GM23338 (cell line): Measurements from ENCODE around the gene KIAA1549. TPM values are rescaled to one million over a fixed set of nuclear protein-coding genes. Genes with fewer than 3 reads are reported as not detected.

ENCODE experiments used
- ATAC-seq: fragments of 200-7000 bp; cut with Tn5 transposase; 3 replicates; pipeline ENCODE4 v1.9.1; 2020
- DNase-seq: peaks from one replicate; pipeline ENCODE4 v3.0.0-alpha.2; 2015; ENCODE audit warnings: low spot score
- H2AFZ ChIP-seq: fragments of 200-600 bp; sonication (generic); 2 replicates; pipeline ENCODE4 v1.8.0; 2016; ENCODE audit warnings: antibody characterized with exemption, mild to moderate bottlenecking, moderate library complexity
- H3F3A ChIP-seq: fragments of 200-600 bp; sonication (generic); replicated peaks from 2 replicates; pipeline ENCODE4 v1.8.0; 2017; ENCODE audit warnings: antibody characterized with exemption, mixed run types, low read depth
- H3K27ac ChIP-seq: fragments of 200-600 bp; sonication (generic); 2 replicates; pipeline ENCODE4 v1.6.1; 2016; ENCODE audit warnings: low read depth
- H3K27me3 ChIP-seq: fragments of 200-600 bp; sonication (generic); 2 replicates; pipeline ENCODE4 v1.8.0; 2016; ENCODE audit warnings: mild to moderate bottlenecking, mixed run types, moderate library complexity; ENCODE audit not compliant: insufficient read depth
- H3K36me3 ChIP-seq: fragments of 200-600 bp; sonication (generic); 2 replicates; pipeline ENCODE4 v1.8.0; 2016; ENCODE audit warnings: mild to moderate bottlenecking; ENCODE audit not compliant: insufficient read depth
- H3K4me1 ChIP-seq: fragments of 200-600 bp; sonication (generic); 2 replicates; pipeline ENCODE4 v1.8.0; 2016; ENCODE audit warnings: mild to moderate bottlenecking, moderate library complexity; ENCODE audit not compliant: insufficient read depth
- H3K4me2 ChIP-seq: fragments of 200-600 bp; sonication (generic); 2 replicates; pipeline ENCODE4 v1.7.1; 2017; ENCODE audit warnings: mixed run types
- H3K4me3 ChIP-seq: fragments of 200-600 bp; sonication (generic); 2 replicates; pipeline ENCODE4 v1.6.1; 2016; ENCODE audit warnings: mixed run types
- H3K79me2 ChIP-seq: fragments of 200-600 bp; sonication (generic); replicated peaks from 2 replicates; pipeline ENCODE4 v1.8.0; 2017; ENCODE audit warnings: mild to moderate bottlenecking; ENCODE audit not compliant: insufficient read depth
- H3K9me2 ChIP-seq: fragments of 200-600 bp; sonication (generic); 2 replicates; pipeline ENCODE4 v1.8.0; 2017; ENCODE audit not compliant: insufficient read depth
- H4K20me1 ChIP-seq: fragments of 200-600 bp; sonication (generic); replicated peaks from 2 replicates; pipeline ENCODE4 v1.8.0; 2017; ENCODE audit warnings: mild to moderate bottlenecking; ENCODE audit not compliant: insufficient read depth
- H3K27ac Mint-ChIP-seq: 2 replicates; pipeline ENCODE4 v1.8.0; 2020; ENCODE audit warnings: inconsistent platforms, mild to moderate bottlenecking, moderate library complexity, mixed read lengths
- H3K27me3 Mint-ChIP-seq: 3 replicates; pipeline ENCODE4 v1.8.0; 2022; ENCODE audit warnings: low read depth, mild to moderate bottlenecking, moderate library complexity, mixed read lengths, inconsistent platforms; ENCODE audit not compliant: insufficient read depth, poor library complexity
- H3K36me3 Mint-ChIP-seq: 3 replicates; pipeline ENCODE4 v1.8.0; 2021; ENCODE audit warnings: low read depth, mild to moderate bottlenecking, inconsistent platforms, moderate library complexity, mixed read lengths
- H3K4me1 Mint-ChIP-seq: 3 replicates; pipeline ENCODE4 v1.8.0; 2020; ENCODE audit warnings: mild to moderate bottlenecking, inconsistent platforms, mixed read lengths
- H3K4me3 Mint-ChIP-seq: 3 replicates; pipeline ENCODE4 v1.8.0; 2021; ENCODE audit warnings: moderate library complexity, mild to moderate bottlenecking, inconsistent platforms, mixed read lengths
- H3K9me3 Mint-ChIP-seq: 3 replicates; pipeline ENCODE4 v1.8.0; 2020; ENCODE audit warnings: moderate library complexity, mild to moderate bottlenecking, inconsistent platforms, mixed read lengths
- CREB1 ChIP-seq: fragments of 250-450 bp; sonication (Bioruptor Pico); IDR thresholded peaks from 2 replicates; pipeline ENCODE4 v1.5.0; 2020; ENCODE audit warnings: low read depth, mild to moderate bottlenecking, moderate library complexity
- EZH2 ChIP-seq: fragments of 200-600 bp; sonication (generic); IDR thresholded peaks from one replicate; pipeline ENCODE4 v1.8.0; 2017; ENCODE audit warnings: antibody characterized with exemption, mild to moderate bottlenecking, low read depth; ENCODE audit not compliant: unreplicated experiment
- EZH2phosphoT487 ChIP-seq: fragments of 200-600 bp; sonication (generic); IDR thresholded peaks from one replicate; pipeline ENCODE4 v1.8.1; 2018; ENCODE audit warnings: antibody characterized with exemption; ENCODE audit not compliant: unreplicated experiment
- JUNB ChIP-seq: IDR thresholded peaks from one replicate; pipeline ENCODE4 v1.6.1; 2016; ENCODE audit warnings: antibody characterized with exemption; ENCODE audit not compliant: unreplicated experiment
- STAT1 ChIP-seq: IDR thresholded peaks from one replicate; pipeline ENCODE4 v1.6.1; 2016; ENCODE audit warnings: antibody characterized with exemption; ENCODE audit not compliant: unreplicated experiment
- ZNF114 ChIP-seq: fragments of 250-450 bp; sonication (Bioruptor Pico); IDR thresholded peaks from 2 replicates; pipeline ENCODE4 v1.5.0; 2020; ENCODE audit warnings: mild to moderate bottlenecking, moderate library complexity
- polyA plus RNA-seq: library from polyadenylated mRNA; unstranded; fragments of >200 nt; fragmentation: Nextera tagmentation; extraction: Ambion mirVana; gene quantifications from 2 replicates; pipeline ENCODE4 v1.2.1, GENCODE V29; 2016
- total RNA-seq: library from RNA; depleted of rRNA; stranded (reverse); fragments of >200 nt; shearing (Covaris generic); gene quantifications from 2 replicates; pipeline ENCODE4 v1.2.3, GENCODE V29; 2014
- TF ChIP-seq, protein P1 (sequence below), 2 experiments: fragments of 200-600 bp in 1 of 2; sonication (generic) in 1 of 2; conservative IDR thresholded peaks; 2 replicates each; pipeline versions ENCODE4 v1.5.1 to v1.6.1; 2016 to 2017; ENCODE audit warnings: antibody characterized with exemption in 2 of 2, low read depth in 2 of 2, mild to moderate bottlenecking in 2 of 2, moderate library complexity in 1 of 2
- TF ChIP-seq, protein P2 (sequence below): fragments of 250-450 bp; sonication (Bioruptor Pico); IDR thresholded peaks from 2 replicates; pipeline ENCODE4 v1.5.0; 2020; ENCODE audit warnings: mild to moderate bottlenecking, moderate library complexity
- TF ChIP-seq, protein P3 (sequence below): IDR thresholded peaks from 2 replicates; pipeline ENCODE4 v1.6.1; 2016; ENCODE audit warnings: antibody characterized with exemption

KIAA1549 gene
- total and polyA plus RNA-seq, 2 experiments from 2014 or later: 3.6 to 13.5 TPM

DNA sequence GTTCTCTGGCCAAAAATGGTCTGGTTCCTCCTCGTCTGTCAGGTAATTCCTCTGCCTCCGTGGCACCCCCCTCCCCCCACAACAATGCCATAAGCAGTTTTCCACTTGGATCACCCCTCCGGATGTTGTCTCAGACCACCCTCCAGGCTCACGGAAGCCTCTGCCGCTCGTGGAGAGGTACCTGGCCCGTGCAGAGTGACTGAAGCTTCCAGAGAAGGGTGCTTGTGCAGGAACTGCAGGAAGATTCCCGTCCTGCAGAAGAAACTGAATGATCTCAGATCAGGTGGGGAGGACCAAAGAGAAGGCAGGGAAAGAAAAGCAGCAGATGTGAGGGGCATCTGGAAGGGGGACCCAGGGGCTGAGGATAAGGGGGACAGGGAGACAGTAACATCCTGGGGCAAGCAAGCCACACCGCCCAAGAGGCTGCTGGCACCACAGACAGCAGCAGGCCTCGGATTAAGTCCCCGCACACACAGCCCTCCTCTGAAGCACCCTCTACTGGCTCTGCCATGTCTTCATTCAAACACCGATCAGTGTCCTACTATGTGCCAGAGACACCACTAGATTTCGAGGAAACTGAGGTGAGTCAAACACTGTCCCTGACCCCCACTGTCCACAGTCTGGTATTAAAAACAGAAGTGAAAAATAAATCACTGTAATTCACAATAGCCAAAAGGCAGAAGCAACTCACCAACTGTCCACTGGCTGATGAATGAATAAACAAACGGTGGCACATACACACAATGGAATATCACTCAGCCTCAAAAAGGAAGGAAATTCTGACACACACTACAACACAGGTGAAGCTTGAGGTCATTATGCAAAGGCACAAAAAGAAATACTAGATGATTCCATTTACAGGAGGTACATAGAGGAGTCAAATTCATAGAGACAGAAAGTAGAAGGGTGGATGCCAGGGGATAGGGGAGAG, 26.4 kb downstream of the KIAA1549 start (continued):
- TF ChIP-seq EZH2: no peak
- no peak for TF ChIP-seq EZH2phosphoT487
- TF ChIP-seq, protein P1, sequence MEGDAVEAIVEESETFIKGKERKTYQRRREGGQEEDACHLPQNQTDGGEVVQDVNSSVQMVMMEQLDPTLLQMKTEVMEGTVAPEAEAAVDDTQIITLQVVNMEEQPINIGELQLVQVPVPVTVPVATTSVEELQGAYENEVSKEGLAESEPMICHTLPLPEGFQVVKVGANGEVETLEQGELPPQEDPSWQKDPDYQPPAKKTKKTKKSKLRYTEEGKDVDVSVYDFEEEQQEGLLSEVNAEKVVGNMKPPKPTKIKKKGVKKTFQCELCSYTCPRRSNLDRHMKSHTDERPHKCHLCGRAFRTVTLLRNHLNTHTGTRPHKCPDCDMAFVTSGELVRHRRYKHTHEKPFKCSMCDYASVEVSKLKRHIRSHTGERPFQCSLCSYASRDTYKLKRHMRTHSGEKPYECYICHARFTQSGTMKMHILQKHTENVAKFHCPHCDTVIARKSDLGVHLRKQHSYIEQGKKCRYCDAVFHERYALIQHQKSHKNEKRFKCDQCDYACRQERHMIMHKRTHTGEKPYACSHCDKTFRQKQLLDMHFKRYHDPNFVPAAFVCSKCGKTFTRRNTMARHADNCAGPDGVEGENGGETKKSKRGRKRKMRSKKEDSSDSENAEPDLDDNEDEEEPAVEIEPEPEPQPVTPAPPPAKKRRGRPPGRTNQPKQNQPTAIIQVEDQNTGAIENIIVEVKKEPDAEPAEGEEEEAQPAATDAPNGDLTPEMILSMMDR (conservative IDR thresholded peaks at IDR 0.05; ENCODE audit: low read depth in 2 of 2): peak in 1 of 2 experiments; percentile 61; a peak in 2 of 4 replicates

DNA sequence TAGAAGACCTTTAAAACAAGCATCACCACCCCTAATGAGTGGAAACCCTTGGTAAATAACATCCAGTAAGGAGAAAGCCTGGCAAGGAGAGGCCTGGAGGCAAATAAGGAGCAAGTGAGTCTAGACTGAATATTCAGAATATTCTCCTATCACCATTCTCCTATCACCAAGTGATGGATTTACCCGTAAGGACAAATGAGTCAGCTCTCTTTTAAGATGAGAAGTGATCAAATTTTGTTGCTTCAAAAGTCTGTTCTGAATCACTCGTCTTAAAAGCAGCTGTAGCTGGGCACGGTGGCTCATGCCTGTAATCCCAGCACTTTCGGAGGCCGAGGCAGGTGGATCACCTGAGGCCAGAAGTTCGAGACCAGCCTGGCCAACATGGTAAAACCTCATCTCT, 28.4 kb downstream of the KIAA1549 start:
- H3K27me3 Mint-ChIP-seq: peaks cover 5% of the 10 kb centered on the region
- no peak overlapping the region for H3K4me3 ChIP-seq
- H3K4me2 ChIP-seq: no peak overlapping the region
- H3K9me3 Mint-ChIP-seq: no peaks in the 10 kb centered on the region; the same call in 2 of the 3 replicates
- DNase-seq (no peak), ATAC-seq (no peak)
- TF ChIP-seq, protein P2, sequence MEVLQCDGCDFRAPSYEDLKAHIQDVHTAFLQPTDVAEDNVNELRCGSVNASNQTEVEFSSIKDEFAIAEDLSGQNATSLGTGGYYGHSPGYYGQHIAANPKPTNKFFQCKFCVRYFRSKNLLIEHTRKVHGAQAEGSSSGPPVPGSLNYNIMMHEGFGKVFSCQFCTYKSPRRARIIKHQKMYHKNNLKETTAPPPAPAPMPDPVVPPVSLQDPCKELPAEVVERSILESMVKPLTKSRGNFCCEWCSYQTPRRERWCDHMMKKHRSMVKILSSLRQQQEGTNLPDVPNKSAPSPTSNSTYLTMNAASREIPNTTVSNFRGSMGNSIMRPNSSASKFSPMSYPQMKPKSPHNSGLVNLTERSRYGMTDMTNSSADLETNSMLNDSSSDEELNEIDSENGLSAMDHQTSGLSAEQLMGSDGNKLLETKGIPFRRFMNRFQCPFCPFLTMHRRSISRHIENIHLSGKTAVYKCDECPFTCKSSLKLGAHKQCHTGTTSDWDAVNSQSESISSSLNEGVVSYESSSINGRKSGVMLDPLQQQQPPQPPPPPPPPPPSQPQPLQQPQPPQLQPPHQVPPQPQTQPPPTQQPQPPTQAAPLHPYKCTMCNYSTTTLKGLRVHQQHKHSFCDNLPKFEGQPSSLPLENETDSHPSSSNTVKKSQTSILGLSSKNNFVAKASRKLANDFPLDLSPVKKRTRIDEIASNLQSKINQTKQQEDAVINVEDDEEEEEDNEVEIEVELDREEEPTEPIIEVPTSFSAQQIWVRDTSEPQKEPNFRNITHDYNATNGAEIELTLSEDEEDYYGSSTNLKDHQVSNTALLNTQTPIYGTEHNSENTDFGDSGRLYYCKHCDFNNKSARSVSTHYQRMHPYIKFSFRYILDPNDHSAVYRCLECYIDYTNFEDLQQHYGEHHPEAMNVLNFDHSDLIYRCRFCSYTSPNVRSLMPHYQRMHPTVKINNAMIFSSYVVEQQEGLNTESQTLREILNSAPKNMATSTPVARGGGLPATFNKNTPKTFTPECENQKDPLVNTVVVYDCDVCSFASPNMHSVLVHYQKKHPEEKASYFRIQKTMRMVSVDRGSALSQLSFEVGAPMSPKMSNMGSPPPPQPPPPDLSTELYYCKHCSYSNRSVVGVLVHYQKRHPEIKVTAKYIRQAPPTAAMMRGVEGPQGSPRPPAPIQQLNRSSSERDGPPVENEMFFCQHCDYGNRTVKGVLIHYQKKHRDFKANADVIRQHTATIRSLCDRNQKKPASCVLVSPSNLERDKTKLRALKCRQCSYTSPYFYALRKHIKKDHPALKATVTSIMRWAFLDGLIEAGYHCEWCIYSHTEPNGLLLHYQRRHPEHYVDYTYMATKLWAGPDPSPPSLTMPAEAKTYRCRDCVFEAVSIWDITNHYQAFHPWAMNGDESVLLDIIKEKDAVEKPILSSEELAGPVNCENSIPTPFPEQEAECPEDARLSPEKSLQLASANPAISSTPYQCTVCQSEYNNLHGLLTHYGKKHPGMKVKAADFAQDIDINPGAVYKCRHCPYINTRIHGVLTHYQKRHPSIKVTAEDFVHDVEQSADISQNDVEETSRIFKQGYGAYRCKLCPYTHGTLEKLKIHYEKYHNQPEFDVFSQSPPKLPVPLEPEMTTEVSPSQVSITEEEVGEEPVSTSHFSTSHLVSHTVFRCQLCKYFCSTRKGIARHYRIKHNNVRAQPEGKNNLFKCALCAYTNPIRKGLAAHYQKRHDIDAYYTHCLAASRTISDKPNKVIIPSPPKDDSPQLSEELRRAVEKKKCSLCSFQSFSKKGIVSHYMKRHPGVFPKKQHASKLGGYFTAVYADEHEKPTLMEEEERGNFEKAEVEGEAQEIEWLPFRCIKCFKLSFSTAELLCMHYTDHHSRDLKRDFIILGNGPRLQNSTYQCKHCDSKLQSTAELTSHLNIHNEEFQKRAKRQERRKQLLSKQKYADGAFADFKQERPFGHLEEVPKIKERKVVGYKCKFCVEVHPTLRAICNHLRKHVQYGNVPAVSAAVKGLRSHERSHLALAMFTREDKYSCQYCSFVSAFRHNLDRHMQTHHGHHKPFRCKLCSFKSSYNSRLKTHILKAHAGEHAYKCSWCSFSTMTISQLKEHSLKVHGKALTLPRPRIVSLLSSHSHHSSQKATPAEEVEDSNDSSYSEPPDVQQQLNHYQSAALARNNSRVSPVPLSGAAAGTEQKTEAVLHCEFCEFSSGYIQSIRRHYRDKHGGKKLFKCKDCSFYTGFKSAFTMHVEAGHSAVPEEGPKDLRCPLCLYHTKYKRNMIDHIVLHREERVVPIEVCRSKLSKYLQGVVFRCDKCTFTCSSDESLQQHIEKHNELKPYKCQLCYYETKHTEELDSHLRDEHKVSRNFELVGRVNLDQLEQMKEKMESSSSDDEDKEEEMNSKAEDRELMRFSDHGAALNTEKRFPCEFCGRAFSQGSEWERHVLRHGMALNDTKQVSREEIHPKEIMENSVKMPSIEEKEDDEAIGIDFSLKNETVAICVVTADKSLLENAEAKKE: no peak
- TF ChIP-seq CREB1 (CRISPR knock-in tag): no peak
- TF ChIP-seq, protein P1 (conservative IDR thresholded peaks at IDR 0.05; ENCODE audit: low read depth in 2 of 2): no peak
- TF ChIP-seq, protein P3, sequence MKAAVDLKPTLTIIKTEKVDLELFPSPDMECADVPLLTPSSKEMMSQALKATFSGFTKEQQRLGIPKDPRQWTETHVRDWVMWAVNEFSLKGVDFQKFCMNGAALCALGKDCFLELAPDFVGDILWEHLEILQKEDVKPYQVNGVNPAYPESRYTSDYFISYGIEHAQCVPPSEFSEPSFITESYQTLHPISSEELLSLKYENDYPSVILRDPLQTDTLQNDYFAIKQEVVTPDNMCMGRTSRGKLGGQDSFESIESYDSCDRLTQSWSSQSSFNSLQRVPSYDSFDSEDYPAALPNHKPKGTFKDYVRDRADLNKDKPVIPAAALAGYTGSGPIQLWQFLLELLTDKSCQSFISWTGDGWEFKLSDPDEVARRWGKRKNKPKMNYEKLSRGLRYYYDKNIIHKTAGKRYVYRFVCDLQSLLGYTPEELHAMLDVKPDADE: no peak
- TF ChIP-seq STAT1: no peak
- no peak for TF ChIP-seq ZNF114 (CRISPR knock-in tag)
- TF ChIP-seq EZH2: no peak
- no peak for TF ChIP-seq JUNB
- H3F3A ChIP-seq: no peaks in the 10 kb centered on the region
- peaks cover 79% of the 10 kb centered on the region for H3K79me2 ChIP-seq
- H3K27ac Mint-ChIP-seq: no peak overlapping the region
- no peaks in the 10 kb centered on the region for H3K27me3 ChIP-seq
- peaks cover 8% of the 10 kb centered on the region for H4K20me1 ChIP-seq
- peaks cover 23% of the 10 kb centered on the region for H3K4me1 Mint-ChIP-seq
- no peaks in the 10 kb centered on the region for H3K36me3 ChIP-seq
- no peak overlapping the region for H2AFZ ChIP-seq
- H3K4me1 ChIP-seq: peaks cover 11% of the 10 kb centered on the region
- H3K36me3 Mint-ChIP-seq: no peaks in the 10 kb centered on the region; the same call in 1 of the 3 replicates
- no peak overlapping the region for H3K4me3 Mint-ChIP-seq
- H3K9me2 ChIP-seq: no peaks in the 10 kb centered on the region
- no peak overlapping the region for H3K27ac ChIP-seq
